Duodenal mucosa (tissue), 2 donors: ENCODE measurements around the gene GPC3.
"Not testable (repeated sequence)": the region's sequence is repeated elsewhere in the genome, so short reads cannot be mapped to it uniquely, and the experiment has no call there.

Experiments
- H3K27ac ChIP-seq: one replicate; pipeline ENCODE4 v1.7.0; 2013; ENCODE audit warnings: low read depth, low read length
- H3K27me3 ChIP-seq, 2 donors: one replicate each; pipeline ENCODE4 v1.7.0; 2013; ENCODE audit warnings: low read length in 2 of 2, control low read depth in 1 of 2; ENCODE audit not compliant: insufficient read depth in 2 of 2, control insufficient read depth in 1 of 2
- H3K36me3 ChIP-seq, 2 donors: one replicate each; pipeline ENCODE4 v1.7.0; 2013; ENCODE audit warnings: low read length in 2 of 2, control low read depth in 1 of 2; ENCODE audit not compliant: insufficient read depth in 2 of 2, control insufficient read depth in 1 of 2
- H3K4me1 ChIP-seq, 2 donors: one replicate each; pipeline ENCODE4 v1.7.0; 2013; ENCODE audit warnings: low read length in 2 of 2, control low read depth in 1 of 2; ENCODE audit not compliant: insufficient read depth in 2 of 2, control insufficient read depth in 1 of 2
- H3K4me3 ChIP-seq, 2 donors: one replicate each; pipeline ENCODE4 v1.7.0; 2013; ENCODE audit warnings: low read length in 2 of 2, low read depth in 1 of 2
- H3K9ac ChIP-seq, 2 donors: one replicate each; pipeline ENCODE4 v1.7.0; 2013; ENCODE audit warnings: low read length in 2 of 2, low read depth in 1 of 2
- H3K9me3 ChIP-seq, 2 donors: one replicate each; pipeline ENCODE4 v1.7.0; 2013; ENCODE audit warnings: low read length in 2 of 2, control low read depth in 1 of 2; ENCODE audit not compliant: control insufficient read depth in 1 of 2

Gene GPC3

GRCh38 chrX:133908223-133908955, 77.0 kb downstream of the GPC3 start:
- Histone ChIP-seq H3K9me3 (no peaks in the 10 kb centered on the region), H3K9ac (no peak overlapping the region), H3K27ac (no peak overlapping the region), H3K36me3 (no peaks in the 10 kb centered on the region), H3K27me3 (no peaks in the 10 kb centered on the region), H3K4me1 (no peaks in the 10 kb centered on the region), H3K4me3 (no peak overlapping the region)

DNA sequence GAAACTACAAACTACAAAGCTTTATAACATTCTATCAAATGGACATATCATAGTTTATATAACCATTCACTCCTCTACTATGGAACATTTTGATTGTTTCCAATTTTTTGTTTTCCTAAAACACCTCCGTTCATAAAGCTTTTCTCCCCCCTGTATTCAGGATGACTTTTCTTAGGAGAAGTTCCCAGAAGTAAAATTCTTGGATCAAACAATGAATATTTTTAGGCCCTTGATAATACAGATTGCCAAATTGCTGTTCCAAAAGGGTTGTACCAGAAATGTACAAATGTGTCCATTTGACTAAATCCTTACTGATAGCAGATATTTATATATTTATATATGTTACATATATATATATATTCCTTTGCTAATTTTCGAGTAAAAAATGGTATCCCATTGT, 77.8 kb downstream of the GPC3 start:
- no peaks in the 10 kb centered on the region for H3K9me3 ChIP-seq
- no peaks in the 10 kb centered on the region for H3K4me1 ChIP-seq
- no peak overlapping the region for H3K9ac ChIP-seq
- H3K27ac ChIP-seq, result no peak overlapping the region
- no peaks in the 10 kb centered on the region for H3K36me3 ChIP-seq
- H3K27me3 ChIP-seq, result no peaks in the 10 kb centered on the region
- no peak overlapping the region for H3K4me3 ChIP-seq

- Histone ChIP-seq H3K4me3 (no peak overlapping the region), H3K27ac (no peak overlapping the region), H3K27me3 (no peaks in the 10 kb centered on the region), H3K9me3 (no peaks in the 10 kb centered on the region), H3K36me3 (no peaks in the 10 kb centered on the region), H3K9ac (no peak overlapping the region), H3K4me1 (no peaks in the 10 kb centered on the region)
These were observed 80.1 kb downstream of the GPC3 start for GRCh38 chrX:133905305-133905704.

DNA sequence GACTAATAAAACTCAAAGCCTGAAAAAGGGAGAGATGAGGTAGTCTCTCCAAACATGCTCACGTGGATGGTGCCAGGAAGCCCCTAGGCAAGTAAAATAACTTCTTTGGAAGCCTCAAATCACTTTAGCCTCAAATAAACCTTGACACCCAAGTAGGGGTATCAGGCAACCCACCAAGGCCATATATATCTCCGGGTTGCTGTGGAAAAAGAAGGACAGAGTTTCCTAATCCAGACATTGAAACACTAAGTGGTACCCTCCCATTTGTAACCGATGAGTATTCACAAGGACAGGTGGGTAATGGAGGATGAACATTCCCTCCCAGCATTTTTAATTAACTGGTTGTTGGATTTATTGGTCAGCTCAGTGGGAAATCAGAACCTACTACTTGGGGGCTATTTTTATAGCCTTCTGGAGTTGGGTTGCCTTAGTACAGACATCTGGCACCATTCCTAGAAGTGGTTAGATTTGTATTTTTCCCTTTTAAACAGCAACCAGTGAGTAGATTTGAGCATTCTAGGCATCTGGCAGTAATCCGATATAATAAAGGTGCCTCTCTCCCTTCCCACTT, 87.7 kb downstream of the GPC3 start:
- Histone ChIP-seq H3K36me3 (no peaks in the 10 kb centered on the region), H3K4me1 (no peaks in the 10 kb centered on the region), H3K9ac (no peak overlapping the region), H3K4me3 (no peak overlapping the region), H3K27me3 (no peaks in the 10 kb centered on the region), H3K27ac (no peak overlapping the region), H3K9me3 (no peaks in the 10 kb centered on the region)

GRCh38 chrX:133892337-133892736, 93.1 kb downstream of the GPC3 start:
- no peak overlapping the region for H3K27ac ChIP-seq

GRCh38 chrX:133888984-133889383, 96.4 kb downstream of the GPC3 start:
- Histone ChIP-seq H3K36me3 (no peaks in the 10 kb centered on the region), H3K9me3 (no peaks in the 10 kb centered on the region), H3K27ac (no peak overlapping the region), H3K9ac (no peak overlapping the region), H3K4me1 (no peaks in the 10 kb centered on the region), H3K27me3 (no peaks in the 10 kb centered on the region), H3K4me3 (no peak overlapping the region)

More at GRCh38 chrX:133892337-133892736, 93.1 kb downstream of the GPC3 start:
- Histone ChIP-seq H3K4me3 (no peak overlapping the region), H3K9ac (no peak overlapping the region), H3K4me1 (no peaks in the 10 kb centered on the region), H3K27me3 (no peaks in the 10 kb centered on the region), H3K36me3 (no peaks in the 10 kb centered on the region), H3K9me3 (no peaks in the 10 kb centered on the region)

DNA sequence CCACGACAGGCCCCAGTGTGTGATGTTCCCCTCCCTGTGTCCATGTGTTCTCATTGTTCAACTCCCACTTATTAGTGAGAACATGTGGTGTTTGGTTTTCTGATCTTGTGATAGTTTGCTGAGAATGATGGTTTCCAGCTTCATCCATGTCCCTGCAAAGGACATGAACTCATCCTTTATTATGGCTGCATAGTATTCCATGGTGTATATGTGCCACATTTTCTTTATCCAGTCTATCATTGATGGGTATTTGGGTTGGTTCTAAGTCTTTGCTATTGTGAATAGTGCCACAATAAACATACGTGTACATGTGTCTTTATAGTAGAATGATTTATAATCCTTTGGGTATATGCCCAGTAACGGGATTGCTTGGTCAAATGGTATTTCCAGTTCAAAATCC, 97.3 kb downstream of the GPC3 start:
- H3K27me3 ChIP-seq, H3K9me3 ChIP-seq, H3K36me3 ChIP-seq, H3K9ac ChIP-seq, H3K4me1 ChIP-seq, H3K4me3 ChIP-seq, H3K27ac ChIP-seq: not testable (repeated sequence)

DNA sequence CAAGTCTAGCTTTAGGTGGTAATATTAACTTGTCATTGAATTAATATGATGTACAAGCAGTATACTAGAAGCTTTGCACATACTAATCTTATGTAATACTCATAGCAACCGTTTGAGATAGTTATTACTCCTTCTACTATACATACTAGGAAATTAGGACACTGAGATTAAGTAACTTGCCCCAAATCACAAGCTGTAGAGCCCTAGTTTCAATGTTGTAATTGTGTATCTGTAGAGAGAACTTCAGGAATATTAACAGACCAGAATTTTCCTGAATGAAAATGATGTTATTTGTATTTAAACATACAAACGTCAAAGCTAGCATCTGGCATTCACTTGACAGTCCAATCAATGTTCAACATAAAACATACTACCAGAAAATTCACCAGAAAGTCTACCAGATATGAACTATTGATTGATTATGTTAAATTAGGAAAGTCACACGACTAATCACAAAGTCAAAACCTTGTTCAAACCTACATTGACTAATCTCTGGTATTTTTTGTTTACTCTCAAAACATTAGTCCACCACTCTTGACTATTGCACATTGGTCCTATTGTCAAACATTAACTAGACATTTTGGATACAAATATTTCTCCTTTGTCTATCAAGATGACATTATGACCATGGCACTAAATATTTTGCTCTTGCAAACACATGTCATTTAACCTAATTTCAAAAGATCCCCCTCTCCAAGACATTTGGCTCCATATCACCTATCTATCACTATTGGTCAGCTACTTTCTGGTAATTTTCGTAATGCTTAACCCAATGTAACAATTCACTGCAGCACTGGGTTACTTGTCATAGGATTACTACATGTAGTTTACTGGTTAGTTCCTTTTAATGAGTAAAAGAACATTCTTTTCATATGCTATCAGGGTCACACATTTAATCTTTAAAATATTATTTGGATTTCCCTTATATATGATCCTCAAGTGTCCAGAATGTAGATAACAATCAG, 100.7 kb downstream of the GPC3 start:
- Histone ChIP-seq H3K27ac (no peak overlapping the region), H3K27me3 (no peaks in the 10 kb centered on the region), H3K4me3 (no peak overlapping the region), H3K36me3 (no peaks in the 10 kb centered on the region), H3K9ac (no peak overlapping the region), H3K4me1 (no peaks in the 10 kb centered on the region), H3K9me3 (no peaks in the 10 kb centered on the region)

DNA sequence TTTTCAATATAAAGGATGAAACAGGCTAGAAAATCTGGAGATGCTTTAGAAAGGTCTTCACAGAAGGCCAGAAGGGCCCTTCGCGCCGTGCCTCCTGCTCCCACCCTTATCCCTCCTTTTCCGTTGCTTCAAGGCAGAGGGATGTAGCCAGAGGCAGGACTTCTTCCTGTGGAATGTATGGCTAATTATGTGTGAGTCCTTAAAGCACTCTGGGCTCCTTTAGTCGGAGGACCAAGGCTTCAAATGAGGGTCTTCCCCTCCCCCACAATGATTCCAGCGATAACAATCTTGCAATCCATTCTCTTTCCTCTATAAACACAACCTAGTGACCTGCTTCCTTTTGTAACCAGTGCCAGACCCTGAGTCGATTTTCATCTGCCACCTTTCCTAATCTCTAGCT, 103.5 kb downstream of the GPC3 start:
- no peaks in the 10 kb centered on the region for H3K4me1 ChIP-seq
- H3K9me3 ChIP-seq, result no peaks in the 10 kb centered on the region
- no peak overlapping the region for H3K27ac ChIP-seq
- no peak overlapping the region for H3K4me3 ChIP-seq
- H3K36me3 ChIP-seq, result no peaks in the 10 kb centered on the region
- H3K27me3 ChIP-seq, result no peaks in the 10 kb centered on the region
- no peak overlapping the region for H3K9ac ChIP-seq

DNA sequence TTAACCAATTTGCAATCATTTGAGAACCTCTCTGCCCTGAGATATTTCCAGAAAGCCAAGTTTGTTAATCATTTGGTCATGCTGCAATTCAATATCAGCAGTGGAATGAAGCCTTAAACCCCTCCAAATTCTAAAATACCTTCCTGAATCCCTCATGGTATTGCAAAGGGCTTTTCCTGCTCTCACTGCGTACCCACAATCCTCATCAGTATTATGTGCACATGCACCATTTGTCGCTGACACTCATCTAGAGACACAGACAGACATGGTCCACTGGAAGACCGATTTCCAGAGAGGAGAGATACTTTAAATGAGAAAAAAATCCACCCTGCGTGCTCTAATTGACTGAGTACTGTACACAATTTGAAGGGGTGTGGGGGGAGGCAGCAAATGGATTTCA, 104.4 kb downstream of the GPC3 start:
- Histone ChIP-seq H3K9me3 (no peaks in the 10 kb centered on the region), H3K9ac (no peak overlapping the region), H3K27ac (no peak overlapping the region), H3K4me3 (no peak overlapping the region), H3K27me3 (no peaks in the 10 kb centered on the region), H3K36me3 (no peaks in the 10 kb centered on the region), H3K4me1 (no peaks in the 10 kb centered on the region)
